GM21367 (cell line): ENCODE results near the gene CHCHD6.

Experiments
- ATAC-seq: cut with Tn5 transposase; IDR thresholded peaks from one replicate; pipeline ENCODE4 v1.9.1; 2021; ENCODE audit not compliant: unreplicated experiment

CHCHD6 gene

GRCh38 chr3:126970101-126970500 lies 266.1 kb downstream of the CHCHD6 start:
- no peak for ATAC-seq

- ATAC-seq, result no peak
These were observed 266.9 kb downstream of the CHCHD6 start for GRCh38 chr3:126970921-126971320.

- no peak for ATAC-seq
These were observed 267.9 kb downstream of the CHCHD6 start for GRCh38 chr3:126971891-126972351.

GRCh38 chr3:126972866-126973265 lies 268.8 kb downstream of the CHCHD6 start:
- no peak for ATAC-seq

GRCh38 chr3:126973814-126974213 lies 269.8 kb downstream of the CHCHD6 start:
- ATAC-seq, result no peak

- ATAC-seq, result no peak
These were observed 270.7 kb downstream of the CHCHD6 start for GRCh38 chr3:126974756-126975155.

GRCh38 chr3:126976906-126977305 lies 272.9 kb downstream of the CHCHD6 start:
- ATAC-seq, result no peak

- ATAC-seq, result no peak
These were observed 273.8 kb downstream of the CHCHD6 start for GRCh38 chr3:126977821-126978220.

GRCh38 chr3:126978291-126978690 lies 274.3 kb downstream of the CHCHD6 start:
- no peak for ATAC-seq

GRCh38 chr3:126979046-126979628 lies 275.1 kb downstream of the CHCHD6 start:
- no peak for ATAC-seq

- no peak for ATAC-seq
These were observed 276.3 kb downstream of the CHCHD6 start for GRCh38 chr3:126980266-126980811.

GRCh38 chr3:126982126-126982470 lies 278.1 kb downstream of the CHCHD6 start:
- ATAC-seq, result peak; percentile 29

- ATAC-seq, result peak; percentile 54
These were observed 278.6 kb downstream of the CHCHD6 start, which contains the start of gene PLXNA1 for GRCh38 chr3:126982471-126983175. PLXNA1 (plus strand) TSS chr3:126983115; CDS start chr3:126988594, 5,479 bp downstream.

- ATAC-seq, result no peak
These were observed 279.2 kb downstream of the CHCHD6 start for GRCh38 chr3:126983276-126983652.

- ATAC-seq, result no peak
These were observed 279.8 kb downstream of the CHCHD6 start for GRCh38 chr3:126983653-126984390.

GRCh38 chr3:126984391-126985131 lies 280.5 kb downstream of the CHCHD6 start:
- ATAC-seq, result no peak

GRCh38 chr3:126985132-126985985 lies 281.3 kb downstream of the CHCHD6 start:
- no peak for ATAC-seq

GRCh38 chr3:126986001-126986400 lies 282.0 kb downstream of the CHCHD6 start:
- ATAC-seq, result no peak

GRCh38 chr3:126987129-126987528 lies 283.1 kb downstream of the CHCHD6 start:
- no peak for ATAC-seq

GRCh38 chr3:126987596-126987995 lies 283.6 kb downstream of the CHCHD6 start:
- no peak for ATAC-seq
